Panc1 (cell line): ENCODE results near the gene SPEF1. TPM values are rescaled to one million over a fixed set of nuclear protein-coding genes. Genes with fewer than 3 reads are reported as not detected.

Experiments used
- ATAC-seq: fragments of 200-7000 bp; cut with Tn5 transposase; 2 replicates; pipeline ENCODE4 v1.9.1; 2020; ENCODE audit warnings: mild to moderate bottlenecking, moderate library complexity
- BruUV-seq: library from RNA; stranded (reverse); fragments of 400-500 nt; replicated peaks from 2 replicates; lab custom pipeline; 2021; lab: Mats Ljungman, UMichigan
- CTCF ChIA-PET: fragments of 300-600 bp; sonication (Branson Sonifier 250); formaldehyde crosslinking; loops from one replicate; lab custom pipeline; 2022; ENCODE audit warnings: antibody characterized with exemption; lab: Charles Lee
- POLR2A ChIA-PET: fragments of 300-600 bp; sonication (Branson Sonifier 250); formaldehyde crosslinking; loops from one replicate; lab custom pipeline; 2022; ENCODE audit warnings: antibody characterized with exemption; lab: Charles Lee
- DNase-seq: peaks from one replicate; pipeline ENCODE4 v3.0.0-alpha.2; 2010; ENCODE audit warnings: low read depth, low spot score
- H3K27ac ChIP-seq: 2 replicates; pipeline ENCODE4 v1.5.1; 2011; ENCODE audit warnings: mild to moderate bottlenecking, low read length, inconsistent platforms
- H3K27me3 ChIP-seq: fragments of 200-500 bp; sonication (Bioruptor generic); 2 replicates; pipeline ENCODE4 v1.6.0; 2014; ENCODE audit warnings: low read length, inconsistent platforms; ENCODE audit not compliant: control insufficient read depth, insufficient read depth
- H3K36me3 ChIP-seq: fragments of 200-500 bp; sonication (Bioruptor generic); 2 replicates; pipeline ENCODE4 v1.5.1; 2014; ENCODE audit warnings: inconsistent platforms, mild to moderate bottlenecking, low read length, moderate library complexity; ENCODE audit not compliant: control insufficient read depth, insufficient read depth
- H3K4me1 ChIP-seq: 2 replicates; pipeline ENCODE4 v1.5.1; 2011; ENCODE audit warnings: inconsistent platforms, mild to moderate bottlenecking, low read length, moderate library complexity; ENCODE audit not compliant: control insufficient read depth, insufficient read depth
- H3K4me3 ChIP-seq, 2 experiments: 2 replicates each; pipeline ENCODE4 v1.5.1; 2011 to 2012; ENCODE audit warnings: low read depth in 2 of 2, low read length in 2 of 2, mild to moderate bottlenecking in 2 of 2, inconsistent platforms in 1 of 2, moderate library complexity in 1 of 2
- H3K9me3 ChIP-seq: fragments of 200-500 bp; sonication (Bioruptor generic); 2 replicates; pipeline ENCODE4 v1.5.1; 2014; ENCODE audit warnings: low read depth, mild to moderate bottlenecking, inconsistent platforms, low read length, moderate library complexity; ENCODE audit not compliant: control insufficient read depth, insufficient read depth
- CTCF ChIP-seq: fragments of 450-650 bp; IDR thresholded peaks from 2 replicates; pipeline ENCODE4 v1.5.1; 2017; ENCODE audit warnings: mild to moderate bottlenecking
- POLR2AphosphoS5 ChIP-seq: IDR thresholded peaks from 2 replicates; pipeline ENCODE4 v1.6.1; 2012; ENCODE audit warnings: mild to moderate bottlenecking, low read depth, low read length, moderate library complexity
- SIN3A ChIP-seq: IDR thresholded peaks from 2 replicates; pipeline ENCODE4 v1.6.1; 2012; ENCODE audit warnings: low read depth, mild to moderate bottlenecking, low read length, moderate library complexity, borderline replicate concordance; ENCODE audit not compliant: insufficient read depth
- TCF7L2 ChIP-seq: IDR thresholded peaks from 2 replicates; pipeline ENCODE4 v1.6.1; 2011; ENCODE audit warnings: mild to moderate bottlenecking, low read depth, low read length, inconsistent platforms
- in situ Hi-C: cut with HindIII; loops from 2 replicates; pipeline ENCODE4 v1.10.0; 2016; ENCODE audit warnings: low sequenced_read_pairs, low pct_unique_long_range_greater_than_20kb
- intact Hi-C: fragments of 100-400 bp; cut with micrococcal nuclease; formaldehyde crosslinking; loops from one replicate; pipeline ENCODE4 v1.10.0; 2022; ENCODE audit not compliant: unreplicated experiment
- total RNA-seq: library from RNA; stranded (reverse); gene quantifications from one replicate; pipeline ENCODE4 v1.2.1, GENCODE V29; 2021; ENCODE audit not compliant: unreplicated experiment
- TF ChIP-seq, protein P1 (sequence below), 2 experiments: IDR thresholded peaks; 2 replicates each; pipeline ENCODE4 v1.6.1; 2011 to 2012; ENCODE audit warnings: low read depth in 2 of 2, control low read depth in 1 of 2, low read length in 1 of 2, mild to moderate bottlenecking in 1 of 2, moderate library complexity in 1 of 2; ENCODE audit not compliant: insufficient read depth in 1 of 2

SPEF1 gene
- total RNA-seq, 1 experiment from 2014 or later = 0.41 TPM

GRCh38 chr20:3800878-3801260 is 19.6 kb upstream of the SPEF1 start:
- CTCF ChIA-PET = no interaction called here
- intact Hi-C loops (no loop called here), in situ Hi-C loops (no loop called here)
- H3K4me3 ChIP-seq = no peak overlapping the region
- peaks cover 24% of the 10 kb centered on the region for H3K4me1 ChIP-seq
- no TSS peak for BruUV-seq
- no peaks in the 10 kb centered on the region for H3K9me3 ChIP-seq
- POLR2A ChIA-PET = interaction anchor here (0.9 kb wide), 1 partner anchor 20 kb away, joined by 3 read pairs; the partner anchor contains the start of gene AP5S1
- DNase-seq (no peak), ATAC-seq (no peak)
- no peak for TF ChIP-seq SIN3A
- TF ChIP-seq CTCF = no peak
- no peak for TF ChIP-seq TCF7L2
- TF ChIP-seq, protein P1, sequence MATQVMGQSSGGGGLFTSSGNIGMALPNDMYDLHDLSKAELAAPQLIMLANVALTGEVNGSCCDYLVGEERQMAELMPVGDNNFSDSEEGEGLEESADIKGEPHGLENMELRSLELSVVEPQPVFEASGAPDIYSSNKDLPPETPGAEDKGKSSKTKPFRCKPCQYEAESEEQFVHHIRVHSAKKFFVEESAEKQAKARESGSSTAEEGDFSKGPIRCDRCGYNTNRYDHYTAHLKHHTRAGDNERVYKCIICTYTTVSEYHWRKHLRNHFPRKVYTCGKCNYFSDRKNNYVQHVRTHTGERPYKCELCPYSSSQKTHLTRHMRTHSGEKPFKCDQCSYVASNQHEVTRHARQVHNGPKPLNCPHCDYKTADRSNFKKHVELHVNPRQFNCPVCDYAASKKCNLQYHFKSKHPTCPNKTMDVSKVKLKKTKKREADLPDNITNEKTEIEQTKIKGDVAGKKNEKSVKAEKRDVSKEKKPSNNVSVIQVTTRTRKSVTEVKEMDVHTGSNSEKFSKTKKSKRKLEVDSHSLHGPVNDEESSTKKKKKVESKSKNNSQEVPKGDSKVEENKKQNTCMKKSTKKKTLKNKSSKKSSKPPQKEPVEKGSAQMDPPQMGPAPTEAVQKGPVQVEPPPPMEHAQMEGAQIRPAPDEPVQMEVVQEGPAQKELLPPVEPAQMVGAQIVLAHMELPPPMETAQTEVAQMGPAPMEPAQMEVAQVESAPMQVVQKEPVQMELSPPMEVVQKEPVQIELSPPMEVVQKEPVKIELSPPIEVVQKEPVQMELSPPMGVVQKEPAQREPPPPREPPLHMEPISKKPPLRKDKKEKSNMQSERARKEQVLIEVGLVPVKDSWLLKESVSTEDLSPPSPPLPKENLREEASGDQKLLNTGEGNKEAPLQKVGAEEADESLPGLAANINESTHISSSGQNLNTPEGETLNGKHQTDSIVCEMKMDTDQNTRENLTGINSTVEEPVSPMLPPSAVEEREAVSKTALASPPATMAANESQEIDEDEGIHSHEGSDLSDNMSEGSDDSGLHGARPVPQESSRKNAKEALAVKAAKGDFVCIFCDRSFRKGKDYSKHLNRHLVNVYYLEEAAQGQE (IDR thresholded peaks at IDR 0.05; ENCODE audit: insufficient read depth in 1 of 2, low read depth in 2 of 2, low read length in 1 of 2) = no peak
- TF ChIP-seq POLR2AphosphoS5 = no peak
- no peak overlapping the region; the same call in 1 of the 2 replicates for H3K27ac ChIP-seq
- H3K36me3 ChIP-seq = peaks cover 10% of the 10 kb centered on the region
- H3K27me3 ChIP-seq = no peaks in the 10 kb centered on the region

GRCh38 chr20:3800256-3800877 is 19.1 kb upstream of the SPEF1 start:
- Histone ChIP-seq H3K36me3 (peaks cover 10% of the 10 kb centered on the region), H3K4me3 (no peak overlapping the region), H3K27me3 (no peaks in the 10 kb centered on the region), H3K9me3 (no peaks in the 10 kb centered on the region), H3K27ac (no peak overlapping the region), H3K4me1 (peaks cover 20% of the 10 kb centered on the region)
- no peak for DNase-seq
- intact Hi-C loops (no loop called here), in situ Hi-C loops (no loop called here)
- ATAC-seq = no peak
- TF ChIP-seq CTCF = no peak
- TF ChIP-seq TCF7L2 = no peak
- no peak for TF ChIP-seq POLR2AphosphoS5
- TF ChIP-seq, protein P1 (IDR thresholded peaks at IDR 0.05; ENCODE audit: insufficient read depth in 1 of 2, low read depth in 2 of 2, low read length in 1 of 2) = no peak
- TF ChIP-seq SIN3A = no peak
- POLR2A ChIA-PET = interaction anchor here (0.6 to 0.9 kb wide), 2 partner anchors 11 to 20 kb away, joined by 3 to 5 read pairs; partner anchors contain the start of gene AP5S1
- BruUV-seq = no TSS peak
- CTCF ChIA-PET = no interaction called here
